Endothelial cell of umbilical vein (primary cell): ENCODE results near the gene ANXA2R. TPM values are rescaled to one million over a fixed set of nuclear protein-coding genes. Genes with fewer than 3 reads are reported as not detected.

Experiments
- BruUV-seq: library from RNA; stranded (reverse); fragments of 400-500 nt; replicated peaks from 2 replicates; lab custom pipeline; 2021; lab: Mats Ljungman, UMichigan
- CTCF ChIA-PET: fragments of 300-600, 350-600 bp; sonication (Branson Sonifier 250); formaldehyde crosslinking; loops from one replicate; lab custom pipeline; 2021; ENCODE audit warnings: antibody characterized with exemption, inconsistent platforms; lab: Charles Lee
- POLR2A ChIA-PET: fragments of 300-600, 350-600 bp; sonication (Branson Sonifier 250); formaldehyde crosslinking; loops from one replicate; lab custom pipeline; 2021; ENCODE audit warnings: antibody characterized with exemption, inconsistent platforms; lab: Charles Lee
- DNase-seq: peaks from one replicate; pipeline ENCODE4 v3.0.0-alpha.2; 2011; ENCODE audit warnings: low read depth, low spot score
- FAIRE-seq: peaks from 2 replicates; lab custom pipeline; 2011; peaks lifted over from hg19 to GRCh38; lab: Jason Lieb, UNC
- H2AFZ ChIP-seq: 2 replicates; pipeline ENCODE4 v1.6.0; 2012; ENCODE audit warnings: low read depth, low read length, control low read depth, inconsistent platforms
- H3K27ac ChIP-seq: 2 replicates; pipeline ENCODE4 v1.5.1; 2011; ENCODE audit warnings: low read depth, mild to moderate bottlenecking, control low read depth, low read length, moderate library complexity; ENCODE audit not compliant: insufficient read depth
- H3K27me3 ChIP-seq, 2 experiments: 2 replicates each; pipeline versions ENCODE4 v1.6.0 to v1.6.1; 2011; ENCODE audit warnings: low read length in 2 of 2, mixed read lengths in 1 of 2; ENCODE audit not compliant: control insufficient read depth in 2 of 2, insufficient read depth in 2 of 2
- H3K36me3 ChIP-seq, 2 experiments: 2 replicates in 1 of 2; 3 replicates in 1 of 2; pipeline ENCODE4 v1.5.1; 2011; ENCODE audit warnings: low read length in 2 of 2, mild to moderate bottlenecking in 1 of 2, moderate library complexity in 1 of 2; ENCODE audit not compliant: control insufficient read depth in 2 of 2, insufficient read depth in 2 of 2; ENCODE audit errors: extremely low read depth in 1 of 2
- H3K4me1 ChIP-seq: 3 replicates; pipeline ENCODE4 v1.5.1; 2011; ENCODE audit warnings: mild to moderate bottlenecking, low read length; ENCODE audit not compliant: control insufficient read depth, insufficient read depth; ENCODE audit errors: extremely low read depth
- H3K4me2 ChIP-seq: 2 replicates; pipeline ENCODE4 v1.6.1; 2011; ENCODE audit warnings: low read length, control low read depth, mixed read lengths; ENCODE audit not compliant: insufficient read depth
- H3K4me3 ChIP-seq, 3 experiments: fragments of 200-600 bp in 1 of 3; sonication (generic), shearing (Covaris generic) in 1 of 3; replicated peaks in 1 of 3; 2 replicates each; pipeline ENCODE4 v1.5.1; 2011 to 2016; ENCODE audit warnings: control low read depth in 3 of 3, low read length in 3 of 3, mild to moderate bottlenecking in 2 of 3, inconsistent platforms in 1 of 3, low read depth in 1 of 3, moderate library complexity in 1 of 3; ENCODE audit not compliant: insufficient read depth in 1 of 3
- H3K79me2 ChIP-seq: 2 replicates; pipeline ENCODE4 v1.6.0; 2012; ENCODE audit warnings: low read length, inconsistent platforms; ENCODE audit not compliant: control insufficient read depth, insufficient read depth
- H3K9ac ChIP-seq: replicated peaks from 2 replicates; pipeline ENCODE3; 2011; ENCODE audit warnings: low read length, control low read depth; ENCODE audit not compliant: insufficient read depth; ENCODE audit errors: extremely low read depth
- H3K9me1 ChIP-seq: replicated peaks from 3 replicates; pipeline ENCODE4 v1.6.0; 2011; ENCODE audit warnings: mild to moderate bottlenecking, low read length; ENCODE audit not compliant: control insufficient read depth, insufficient read depth; ENCODE audit errors: extremely low read depth
- H3K9me3 ChIP-seq: replicated peaks from 2 replicates; pipeline ENCODE4 v1.5.1; 2012; ENCODE audit warnings: low read length, inconsistent platforms; ENCODE audit not compliant: control insufficient read depth, insufficient read depth
- H4K20me1 ChIP-seq: replicated peaks from 2 replicates; pipeline ENCODE3; 2011; ENCODE audit warnings: mild to moderate bottlenecking, low read length; ENCODE audit not compliant: control insufficient read depth, insufficient read depth; ENCODE audit errors: extremely low read depth
- CTCF ChIP-seq, 2 donors: IDR thresholded peaks; 1 replicate in 1 of 2; 2 replicates in 1 of 2; pipeline ENCODE4 v1.5.1; 2011; ENCODE audit warnings: low read length in 2 of 2, mild to moderate bottlenecking in 2 of 2, moderate library complexity in 2 of 2, control low read depth in 1 of 2, inconsistent platforms in 1 of 2, low read depth in 1 of 2; ENCODE audit not compliant: insufficient read depth in 1 of 2; ENCODE audit errors: extremely low read depth in 1 of 2
- EZH2 ChIP-seq: IDR thresholded peaks from 2 replicates; pipeline ENCODE4 v1.6.1; 2012; ENCODE audit warnings: borderline replicate concordance, low read depth, mild to moderate bottlenecking, moderate library complexity, low read length, inconsistent platforms; ENCODE audit not compliant: severe bottlenecking
- FOS ChIP-seq: IDR thresholded peaks from 2 replicates; pipeline ENCODE4 v1.6.1; 2011; ENCODE audit warnings: mild to moderate bottlenecking, low read length, moderate library complexity, borderline replicate concordance; ENCODE audit not compliant: insufficient read depth
- GATA2 ChIP-seq: IDR thresholded peaks from 2 replicates; pipeline ENCODE4 v1.7.0; 2011; ENCODE audit warnings: low read depth, mild to moderate bottlenecking, moderate library complexity, mixed read lengths, low read length; ENCODE audit not compliant: insufficient read length, insufficient read depth
- JUN ChIP-seq: IDR thresholded peaks from 2 replicates; pipeline ENCODE4 v1.6.1; 2011; ENCODE audit warnings: borderline replicate concordance, low read depth; ENCODE audit not compliant: insufficient read length, insufficient read depth
- MAX ChIP-seq: IDR thresholded peaks from 2 replicates; pipeline ENCODE4 v1.6.1; 2011; ENCODE audit not compliant: insufficient read depth, insufficient read length
- MYC ChIP-seq: IDR thresholded peaks from one replicate; pipeline ENCODE4 v1.6.1; 2011; ENCODE audit warnings: mild to moderate bottlenecking, low read depth, low read length
- POLR2A ChIP-seq: IDR thresholded peaks from 2 replicates; pipeline ENCODE4 v1.6.1; 2012; ENCODE audit warnings: low read depth, mild to moderate bottlenecking, control low read depth, low read length
- POLR2AphosphoS5 ChIP-seq: IDR thresholded peaks from 2 replicates; pipeline ENCODE4 v1.6.1; 2012; ENCODE audit warnings: low read depth, mild to moderate bottlenecking, control low read depth, low read length, moderate library complexity; ENCODE audit not compliant: insufficient read depth
- dilution Hi-C: fragments of 300-500 bp; cut with MboI; formaldehyde crosslinking; loops from one replicate; pipeline ENCODE4 v1.15.0; 2019; ENCODE audit warnings: low sequenced_read_pairs; ENCODE audit not compliant: extremely low pct_ligation_motif_present
- intact Hi-C: fragments of 100-400 bp; cut with micrococcal nuclease; formaldehyde crosslinking; loops from one replicate; pipeline ENCODE4 v1.10.0; 2022
- polyA plus RNA-seq, 4 experiments: library from polyadenylated mRNA; depleted of rRNA in 3 of 4; stranded (reverse) in 3 of 4; unstranded in 1 of 4; fragments of >200 nt; gene quantifications; 2 replicates each; pipeline versions ENCODE4 v1.2.1 to v1.2.3, GENCODE V29; 2011 to 2012; ENCODE audit warnings: missing spikeins in 1 of 4
- total RNA-seq: library from RNA; stranded (reverse); gene quantifications from 2 replicates; pipeline ENCODE4 v1.2.3, GENCODE V29; 2021

ANXA2R gene
- total and polyA plus RNA-seq, 2 donors (not counting 3 experiments of a cell fraction or from before 2014, with no cell fraction given), result 6.6 to 10.4 TPM

GRCh38 chr5:43050384-43050783 lies 10.3 kb upstream of the ANXA2R start:
- CTCF ChIA-PET, result no interaction called here
- Histone ChIP-seq H3K79me2 (peaks cover 4% of the 10 kb centered on the region), H3K4me3 (no peak overlapping the region), H3K36me3 (no peaks in the 10 kb centered on the region), H3K4me1 (peaks cover 3% of the 10 kb centered on the region), H2AFZ (no peak overlapping the region), H3K9ac (no peak overlapping the region), H3K4me2 (no peak overlapping the region), H3K27me3 (no peaks in the 10 kb centered on the region), H3K9me1 (no peaks in the 10 kb centered on the region), H3K27ac (no peak overlapping the region), H4K20me1 (no peaks in the 10 kb centered on the region), H3K9me3 (no peaks in the 10 kb centered on the region)
- intact Hi-C loops, result no loop called here
- no peak for TF ChIP-seq POLR2AphosphoS5
- no peak for TF ChIP-seq GATA2
- no peak for TF ChIP-seq FOS
- no peak for TF ChIP-seq MYC
- TF ChIP-seq POLR2A, result no peak
- TF ChIP-seq MAX, result no peak
- BruUV-seq, result no TSS peak
- no peak for DNase-seq
- FAIRE-seq, result no peak
- POLR2A ChIA-PET, result no interaction called here
- dilution Hi-C loops, result no loop called here

GRCh38 chr5:43049236-43049635 lies 9.1 kb upstream of the ANXA2R start:
- Histone ChIP-seq H2AFZ (no peak overlapping the region), H3K9me3 (no peaks in the 10 kb centered on the region), H3K27me3 (no peaks in the 10 kb centered on the region), H3K9ac (no peak overlapping the region), H4K20me1 (no peaks in the 10 kb centered on the region), H3K27ac (no peak overlapping the region), H3K4me2 (no peak overlapping the region), H3K79me2 (peaks cover 13% of the 10 kb centered on the region), H3K4me3 (no peak overlapping the region), H3K9me1 (no peaks in the 10 kb centered on the region), H3K4me1 (peaks cover 11% of the 10 kb centered on the region), H3K36me3 (no peaks in the 10 kb centered on the region)
- intact Hi-C loops (no loop called here), dilution Hi-C loops (no loop called here)
- FAIRE-seq (no peak), DNase-seq (no peak)
- no TSS peak for BruUV-seq
- ChIA-PET CTCF (interaction anchor here (1.4 kb wide), 1 partner anchor 16 kb away, joined by 5 read pairs; no protein-coding TSS in a partner anchor), POLR2A (no interaction called here)
- no peak for TF ChIP-seq GATA2
- TF ChIP-seq POLR2AphosphoS5, result no peak
- TF ChIP-seq JUN, result no peak
- no peak for TF ChIP-seq CTCF (IDR thresholded peaks at IDR 0.05; ENCODE audit: extremely low read depth in 1 of 2, insufficient read depth in 1 of 2, low read depth in 1 of 2, low read length in 2 of 2)
- no peak for TF ChIP-seq POLR2A
- no peak for TF ChIP-seq EZH2
- TF ChIP-seq MAX, result no peak
- no peak for TF ChIP-seq FOS
- no peak for TF ChIP-seq MYC
